HCT116 (cell line): ENCODE results near the gene IFI30. TPM values are rescaled to one million over a fixed set of nuclear protein-coding genes. Genes with fewer than 3 reads are reported as not detected.

Experiments
- ATAC-seq: fragments of 200-7000 bp; cut with Tn5 transposase; 2 replicates; pipeline ENCODE4 v1.9.1; 2020; ENCODE audit warnings: mild to moderate bottlenecking, moderate library complexity
- BruUV-seq: library from RNA; stranded (reverse); fragments of 400-500 nt; replicated peaks from 2 replicates; lab custom pipeline; 2021; lab: Mats Ljungman, UMichigan
- CTCF ChIA-PET: fragments of 300-600 bp; sonication (Branson Sonifier 250); formaldehyde crosslinking; loops from one replicate; lab custom pipeline; 2021; ENCODE audit warnings: antibody characterized with exemption; lab: Charles Lee
- POLR2A ChIA-PET: fragments of 300-600, 350-600 bp; sonication (Branson Sonifier 250); formaldehyde crosslinking; loops from one replicate; lab custom pipeline; 2021; ENCODE audit warnings: antibody characterized with exemption; lab: Charles Lee
- RAD21 ChIA-PET, 2 experiments: fragments of 300-600 bp; sonication (Branson Sonifier 250); formaldehyde crosslinking; loops; one replicate each; lab custom pipeline; 2023; ENCODE audit warnings: low total read pairs in 2 of 2; ENCODE audit not compliant: uncharacterized antibody in 2 of 2, unreplicated experiment in 2 of 2, low non-redundant PET in 1 of 2; lab: Charles Lee
- DNase-seq: peaks from one replicate; pipeline ENCODE4 v3.0.0-alpha.2; 2010; ENCODE audit warnings: low read depth, low spot score
- H2AFZ ChIP-seq: fragments of 200-600 bp; shearing (Covaris generic), sonication (generic); 2 replicates; pipeline ENCODE4 v1.6.1; 2017; ENCODE audit warnings: low read depth, mixed run types, mixed read lengths, antibody characterized with exemption, low read length; ENCODE audit not compliant: poor library complexity, severe bottlenecking
- H3K27ac ChIP-seq: 2 replicates; pipeline ENCODE4 v1.5.1; 2012; ENCODE audit warnings: low read depth, low read length
- H3K27me3 ChIP-seq: fragments of 200-600 bp; sonication (generic); 2 replicates; pipeline ENCODE4 v1.6.1; 2016; ENCODE audit warnings: mixed run types, low read length, mixed read lengths; ENCODE audit not compliant: insufficient read depth
- H3K36me3 ChIP-seq, 2 experiments: fragments of 200-500 bp in 1 of 2; fragments of 200-600 bp in 1 of 2; sonication (Bioruptor generic) in 1 of 2; sonication (generic) in 1 of 2; 2 replicates each; pipeline versions ENCODE4 v1.5.1 to v1.6.1; 2014 to 2016; ENCODE audit warnings: low read length in 2 of 2, inconsistent platforms in 1 of 2, mixed read lengths in 1 of 2, mixed run types in 1 of 2; ENCODE audit not compliant: insufficient read depth in 2 of 2, control insufficient read depth in 1 of 2
- H3K4me1 ChIP-seq, 2 experiments: fragments of 200-600 bp in 1 of 2; sonication (generic) in 1 of 2; 2 replicates each; pipeline versions ENCODE4 v1.5.1 to v1.6.1; 2012 to 2017; ENCODE audit warnings: low read length in 2 of 2, inconsistent platforms in 1 of 2, mild to moderate bottlenecking in 1 of 2, mixed read lengths in 1 of 2, mixed run types in 1 of 2, moderate library complexity in 1 of 2; ENCODE audit not compliant: insufficient read depth in 2 of 2, control insufficient read depth in 1 of 2
- H3K4me2 ChIP-seq: fragments of 200-600 bp; sonication (generic); 2 replicates; pipeline ENCODE4 v1.6.1; 2017; ENCODE audit warnings: mixed run types, low read length, mixed read lengths
- H3K4me3 ChIP-seq, 2 experiments: fragments of 200-600 bp in 1 of 2; sonication (generic) in 1 of 2; replicated peaks in 1 of 2; 2 replicates each; pipeline ENCODE4 v1.5.1; 2011 to 2016; ENCODE audit warnings: low read length in 2 of 2, control low read depth in 1 of 2, low read depth in 1 of 2, mild to moderate bottlenecking in 1 of 2, mixed read lengths in 1 of 2, mixed run types in 1 of 2
- H3K79me2 ChIP-seq: fragments of 200-600 bp; sonication (generic); 2 replicates; pipeline ENCODE4 v1.6.1; 2017; ENCODE audit warnings: mild to moderate bottlenecking, mixed run types, low read length, moderate library complexity, mixed read lengths; ENCODE audit not compliant: insufficient read depth
- H3K9ac ChIP-seq: fragments of 200-600 bp; sonication (generic); 2 replicates; pipeline ENCODE4 v1.6.1; 2016; ENCODE audit warnings: low read length, mixed read lengths
- H3K9me2 ChIP-seq: fragments of 200-600 bp; sonication (generic), shearing (Covaris generic); 2 replicates; pipeline ENCODE4 v1.6.1; 2017; ENCODE audit warnings: mixed run types, mild to moderate bottlenecking, moderate library complexity; ENCODE audit not compliant: insufficient read depth
- H3K9me3 ChIP-seq, 2 experiments: fragments of 200-500 bp in 1 of 2; fragments of 200-600 bp in 1 of 2; sonication (Bioruptor generic) in 1 of 2; sonication (generic) in 1 of 2; 2 replicates each; pipeline ENCODE4 v1.6.1; 2014 to 2017; ENCODE audit warnings: low read length in 2 of 2, mixed read lengths in 2 of 2, inconsistent platforms in 1 of 2, low read depth in 1 of 2, mild to moderate bottlenecking in 1 of 2, mixed run types in 1 of 2, moderate library complexity in 1 of 2; ENCODE audit not compliant: control insufficient read depth in 1 of 2, insufficient read depth in 1 of 2
- H4K20me1 ChIP-seq: fragments of 200-600 bp; sonication (generic), shearing (Covaris generic); 2 replicates; pipeline ENCODE4 v1.6.1; 2017; ENCODE audit warnings: mixed run types, mild to moderate bottlenecking, moderate library complexity; ENCODE audit not compliant: insufficient read depth
- CBX3 ChIP-seq: IDR thresholded peaks from 2 replicates; pipeline ENCODE4 v1.6.1; 2012; ENCODE audit warnings: low read depth
- EGR1 ChIP-seq: IDR thresholded peaks from 2 replicates; pipeline ENCODE4 v1.6.1; 2012; ENCODE audit warnings: low read depth
- EZH2phosphoT487 ChIP-seq: fragments of 200-600 bp; IDR thresholded peaks from 2 replicates; pipeline ENCODE4 v1.6.1; 2018; ENCODE audit warnings: antibody characterized with exemption, borderline replicate concordance
- FOSL1 ChIP-seq: IDR thresholded peaks from 2 replicates; pipeline ENCODE4 v1.6.1; 2012; ENCODE audit warnings: low read depth
- JUND ChIP-seq: IDR thresholded peaks from 2 replicates; pipeline ENCODE4 v1.6.1; 2012
- POLR2A ChIP-seq: IDR thresholded peaks from 2 replicates; pipeline ENCODE4 v1.7.0; 2011; ENCODE audit warnings: borderline replicate concordance; ENCODE audit not compliant: insufficient read depth, insufficient read length; ENCODE audit errors: extremely low read depth
- RAD21 ChIP-seq: IDR thresholded peaks from 2 replicates; pipeline ENCODE4 v1.6.1; 2012; ENCODE audit warnings: low read depth, mild to moderate bottlenecking
- SIN3A ChIP-seq: IDR thresholded peaks from 2 replicates; pipeline ENCODE4 v1.6.1; 2012; ENCODE audit warnings: low read depth
- SP1 ChIP-seq: IDR thresholded peaks from 2 replicates; pipeline ENCODE4 v1.6.1; 2012; ENCODE audit warnings: low read depth
- SRF ChIP-seq: IDR thresholded peaks from 2 replicates; pipeline ENCODE4 v1.6.1; 2012; ENCODE audit warnings: low read depth
- TCF7L2 ChIP-seq: IDR thresholded peaks from 2 replicates; pipeline ENCODE4 v1.7.0; 2011; ENCODE audit warnings: borderline replicate concordance, inconsistent platforms; ENCODE audit not compliant: insufficient read depth, insufficient read length; ENCODE audit errors: extremely low read depth
- YY1 ChIP-seq: IDR thresholded peaks from 2 replicates; pipeline ENCODE4 v1.6.1; 2011; ENCODE audit warnings: low read length, low read depth, moderate library complexity, mild to moderate bottlenecking; ENCODE audit not compliant: insufficient replicate concordance; ENCODE audit errors: extremely low read depth
- ZNF274 ChIP-seq: fragments of 200-500 bp; sonication (Bioruptor generic); IDR thresholded peaks from 2 replicates; pipeline ENCODE4 v1.6.1; 2014; ENCODE audit warnings: mild to moderate bottlenecking, low read depth, low read length, inconsistent platforms
- intact Hi-C: fragments of 100-400 bp; cut with micrococcal nuclease; formaldehyde crosslinking; loops from 2 replicates; pipeline ENCODE4 v1.10.0; 2022
- total RNA-seq: library from RNA; stranded (reverse); gene quantifications from one replicate; pipeline ENCODE4 v1.2.1, GENCODE V29; 2021; ENCODE audit not compliant: unreplicated experiment
- TF ChIP-seq, protein P1 (sequence below): IDR thresholded peaks from 2 replicates; pipeline ENCODE4 v1.6.1; 2012; ENCODE audit warnings: low read depth
- TF ChIP-seq, protein P2 (sequence below): IDR thresholded peaks from 2 replicates; pipeline ENCODE4 v1.6.1; 2012

The IFI30 gene
- total RNA-seq, 1 experiment from 2014 or later, result 64.6 TPM

DNA sequence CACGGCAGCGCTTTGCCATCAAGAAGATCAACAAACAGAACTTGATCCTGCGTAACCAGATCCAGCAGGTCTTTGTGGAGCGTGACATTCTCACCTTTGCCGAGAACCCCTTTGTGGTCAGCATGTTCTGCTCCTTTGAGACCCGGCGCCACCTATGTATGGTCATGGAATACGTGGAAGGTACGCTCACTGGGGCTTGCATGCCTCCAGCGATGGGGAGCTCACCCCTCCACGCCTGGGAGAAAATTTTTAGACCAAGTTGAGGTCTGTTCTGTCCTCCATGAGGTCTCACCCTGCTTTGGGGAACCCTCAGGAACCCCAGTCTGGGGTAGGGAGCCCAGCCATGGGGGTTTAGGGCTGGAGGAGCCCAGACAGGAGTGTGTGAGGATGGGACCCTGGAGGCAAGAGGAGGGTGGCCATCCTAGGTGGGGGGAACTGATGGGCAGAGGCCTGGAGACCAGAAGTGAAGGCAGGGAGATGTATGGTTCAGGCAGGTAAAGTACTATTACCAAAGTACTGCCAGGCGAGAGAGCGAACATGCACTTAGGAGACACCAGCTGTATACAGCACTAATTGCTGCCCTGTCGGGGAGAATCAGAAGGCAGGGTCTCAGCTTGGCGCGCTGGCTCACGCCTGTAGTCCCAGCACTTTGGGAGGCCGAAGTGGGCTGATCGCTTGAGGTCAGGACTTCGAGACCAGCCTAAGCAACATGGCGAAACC, 42.9 kb upstream of the IFI30 start:
- Histone ChIP-seq H3K4me3 (no peak overlapping the region), H3K9me2 (no peaks in the 10 kb centered on the region), H3K79me2 (no peaks in the 10 kb centered on the region), H3K36me3 (peaks cover 2 to 14% of the 10 kb centered on the region in 2 experiments; a peak in 2 of 4 replicates), H3K4me2 (no peak overlapping the region), H4K20me1 (no peaks in the 10 kb centered on the region), H3K4me1 (no peaks in the 10 kb centered on the region), H3K9ac (no peak overlapping the region), H3K27me3 (no peaks in the 10 kb centered on the region), H2AFZ (no peak overlapping the region), H3K9me3 (no peaks in the 10 kb centered on the region), H3K27ac (no peak overlapping the region)
- ChIA-PET RAD21 (no interaction called here), POLR2A (interaction anchor here (0.6 kb wide), 1 partner anchor 28 kb away, joined by 3 read pairs; no protein-coding TSS in a partner anchor), CTCF (no interaction called here)
- no TSS peak for BruUV-seq
- no peak for DNase-seq
- ATAC-seq, result no peak
- TF ChIP-seq YY1 (no peak), POLR2A (no peak), TCF7L2 (no peak), JUND (no peak), SP1 (no peak), SRF (no peak), EZH2phosphoT487 (no peak), SIN3A (no peak)
- intact Hi-C loops, result no loop called here

DNA sequence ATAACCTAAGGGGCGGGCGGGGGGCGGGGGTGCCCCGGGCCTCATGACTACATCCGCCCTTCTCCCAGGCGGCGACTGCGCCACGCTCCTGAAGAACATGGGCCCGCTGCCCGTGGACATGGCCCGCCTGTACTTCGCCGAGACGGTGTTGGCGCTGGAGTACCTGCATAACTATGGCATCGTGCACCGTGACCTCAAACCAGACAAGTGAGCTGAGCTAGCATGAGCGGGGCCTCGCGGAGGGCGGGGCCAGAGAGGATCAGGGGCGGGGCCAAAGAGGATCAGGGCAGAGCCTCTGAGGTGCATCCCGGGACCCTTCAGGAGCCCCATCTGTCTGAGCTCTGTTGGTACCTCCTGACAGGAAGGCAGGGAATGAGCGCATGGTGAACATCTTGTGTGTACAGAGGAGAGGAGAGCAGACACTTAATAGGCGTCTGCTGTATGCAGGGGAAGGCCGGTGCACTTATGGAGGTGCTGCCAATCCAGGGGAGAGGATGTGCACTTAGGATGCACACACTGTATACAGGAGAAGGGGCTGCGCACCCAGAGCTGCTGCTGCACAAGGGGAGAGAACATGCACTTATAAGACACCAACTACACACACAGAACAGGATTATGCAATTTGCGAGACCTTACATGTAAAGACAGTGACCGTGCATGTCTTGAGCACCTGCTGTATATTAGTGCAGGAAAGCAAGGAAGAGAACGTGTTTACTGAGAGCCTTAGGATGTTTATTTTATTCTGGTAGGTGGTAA, 41.6 kb upstream of the IFI30 start:
- no TSS peak for BruUV-seq
- Histone ChIP-seq H3K9me2 (no peaks in the 10 kb centered on the region), H2AFZ (no peak overlapping the region), H3K4me1 (no peaks in the 10 kb centered on the region), H3K9me3 (no peaks in the 10 kb centered on the region), H3K27me3 (no peaks in the 10 kb centered on the region), H3K36me3 (peaks cover 2 to 14% of the 10 kb centered on the region in 2 experiments; a peak in 2 of 4 replicates), H3K4me3 (no peak overlapping the region), H3K4me2 (no peak overlapping the region), H3K27ac (no peak overlapping the region), H3K9ac (no peak overlapping the region), H3K79me2 (no peaks in the 10 kb centered on the region), H4K20me1 (no peaks in the 10 kb centered on the region)
- ATAC-seq (peak; percentile 70), DNase-seq (no peak)
- RAD21 ChIA-PET, result interaction anchor here in 1 of 2 experiments (0.7 kb wide), 1 partner anchor 191 kb away, joined by 4 read pairs; the partner anchor contains the start of gene LSM4
- CTCF ChIA-PET, result no interaction called here
- TF ChIP-seq SRF (no peak), POLR2A (no peak), RAD21 (no peak), CBX3 (no peak), EGR1 (no peak), YY1 (no peak), FOSL1 (no peak), ZNF274 (no peak), SP1 (no peak), TCF7L2 (no peak)
- TF ChIP-seq, protein P1, sequence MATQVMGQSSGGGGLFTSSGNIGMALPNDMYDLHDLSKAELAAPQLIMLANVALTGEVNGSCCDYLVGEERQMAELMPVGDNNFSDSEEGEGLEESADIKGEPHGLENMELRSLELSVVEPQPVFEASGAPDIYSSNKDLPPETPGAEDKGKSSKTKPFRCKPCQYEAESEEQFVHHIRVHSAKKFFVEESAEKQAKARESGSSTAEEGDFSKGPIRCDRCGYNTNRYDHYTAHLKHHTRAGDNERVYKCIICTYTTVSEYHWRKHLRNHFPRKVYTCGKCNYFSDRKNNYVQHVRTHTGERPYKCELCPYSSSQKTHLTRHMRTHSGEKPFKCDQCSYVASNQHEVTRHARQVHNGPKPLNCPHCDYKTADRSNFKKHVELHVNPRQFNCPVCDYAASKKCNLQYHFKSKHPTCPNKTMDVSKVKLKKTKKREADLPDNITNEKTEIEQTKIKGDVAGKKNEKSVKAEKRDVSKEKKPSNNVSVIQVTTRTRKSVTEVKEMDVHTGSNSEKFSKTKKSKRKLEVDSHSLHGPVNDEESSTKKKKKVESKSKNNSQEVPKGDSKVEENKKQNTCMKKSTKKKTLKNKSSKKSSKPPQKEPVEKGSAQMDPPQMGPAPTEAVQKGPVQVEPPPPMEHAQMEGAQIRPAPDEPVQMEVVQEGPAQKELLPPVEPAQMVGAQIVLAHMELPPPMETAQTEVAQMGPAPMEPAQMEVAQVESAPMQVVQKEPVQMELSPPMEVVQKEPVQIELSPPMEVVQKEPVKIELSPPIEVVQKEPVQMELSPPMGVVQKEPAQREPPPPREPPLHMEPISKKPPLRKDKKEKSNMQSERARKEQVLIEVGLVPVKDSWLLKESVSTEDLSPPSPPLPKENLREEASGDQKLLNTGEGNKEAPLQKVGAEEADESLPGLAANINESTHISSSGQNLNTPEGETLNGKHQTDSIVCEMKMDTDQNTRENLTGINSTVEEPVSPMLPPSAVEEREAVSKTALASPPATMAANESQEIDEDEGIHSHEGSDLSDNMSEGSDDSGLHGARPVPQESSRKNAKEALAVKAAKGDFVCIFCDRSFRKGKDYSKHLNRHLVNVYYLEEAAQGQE, result no peak
- TF ChIP-seq, protein P2, sequence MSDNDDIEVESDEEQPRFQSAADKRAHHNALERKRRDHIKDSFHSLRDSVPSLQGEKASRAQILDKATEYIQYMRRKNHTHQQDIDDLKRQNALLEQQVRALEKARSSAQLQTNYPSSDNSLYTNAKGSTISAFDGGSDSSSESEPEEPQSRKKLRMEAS, result no peak
- POLR2A ChIA-PET, result no interaction called here
- intact Hi-C loops, result no loop called here
